SK-N-SH (cell line): ENCODE measurements around the gene NRG4. TPM values are rescaled to one million over a fixed set of nuclear protein-coding genes. Genes with fewer than 3 reads are reported as not detected.

Source experiments
- CTCF ChIA-PET: fragments of 300-600, 350-600 bp; formaldehyde crosslinking; extraction: SDS; loops from one replicate; lab custom pipeline; 2021; lab: Yijun Ruan, JAX
- POLR2A ChIA-PET: fragments of 350-600 bp; sonication (Branson Sonifier 250); formaldehyde crosslinking; extraction: SDS; loops from one replicate; lab custom pipeline; 2020; ENCODE audit warnings: antibody characterized with exemption, inconsistent platforms; lab: Yijun Ruan, JAX
- DNase-seq: peaks from one replicate; pipeline ENCODE4 v3.0.0; 2012
- H2AFZ ChIP-seq: fragments of 200-600 bp; sonication (generic); 2 replicates; pipeline ENCODE4 v1.8.1; 2016; ENCODE audit warnings: antibody characterized with exemption, mild to moderate bottlenecking, low read depth
- H3F3A ChIP-seq: fragments of 200-600 bp; sonication (generic); replicated peaks from 2 replicates; pipeline ENCODE3; 2016; ENCODE audit warnings: antibody characterized with exemption, mild to moderate bottlenecking; ENCODE audit not compliant: insufficient read depth
- H3K27ac ChIP-seq, 2 experiments: fragments of 200-500 bp in 1 of 2; fragments of 200-600 bp in 1 of 2; sonication (Bioruptor generic) in 1 of 2; sonication (generic), shearing (Covaris generic) in 1 of 2; 2 replicates each; pipeline versions ENCODE4 v1.5.1 to v1.6.1; 2014 to 2016; ENCODE audit warnings: low read depth in 2 of 2, inconsistent platforms in 1 of 2, low read length in 1 of 2, mild to moderate bottlenecking in 1 of 2, mixed read lengths in 1 of 2
- H3K27me3 ChIP-seq: fragments of 200-600 bp; sonication (generic), shearing (Covaris generic); 2 replicates; pipeline ENCODE4 v1.6.1; 2016; ENCODE audit warnings: mixed run types; ENCODE audit not compliant: insufficient read depth
- H3K36me3 ChIP-seq, 2 experiments: fragments of 200-500 bp in 1 of 2; fragments of 200-600 bp in 1 of 2; sonication (Bioruptor generic) in 1 of 2; sonication (generic) in 1 of 2; replicated peaks in 1 of 2; 2 replicates each; pipeline versions ENCODE3 to v1.5.1; 2014 to 2016; ENCODE audit warnings: low read length in 1 of 2, mild to moderate bottlenecking in 1 of 2; ENCODE audit not compliant: insufficient read depth in 2 of 2, control insufficient read depth in 1 of 2
- H3K4me1 ChIP-seq, 2 experiments: fragments of 200-500 bp in 1 of 2; fragments of 200-600 bp in 1 of 2; sonication (Bioruptor generic) in 1 of 2; sonication (generic), shearing (Covaris generic) in 1 of 2; 2 replicates each; pipeline versions ENCODE4 v1.5.1 to v1.6.1; 2014 to 2016; ENCODE audit warnings: low read depth in 1 of 2, low read length in 1 of 2, mixed run types in 1 of 2; ENCODE audit not compliant: insufficient read depth in 2 of 2, control insufficient read depth in 1 of 2
- H3K4me2 ChIP-seq: fragments of 200-600 bp; sonication (generic), shearing (Covaris generic); 2 replicates; pipeline ENCODE4 v1.6.1; 2017; ENCODE audit warnings: mixed run types
- H3K4me3 ChIP-seq, 2 experiments: fragments of 200-500 bp in 1 of 2; fragments of 200-600 bp in 1 of 2; sonication (Bioruptor generic) in 1 of 2; sonication (generic), shearing (Covaris generic) in 1 of 2; 2 replicates each; pipeline versions ENCODE4 v1.5.1 to v1.8.1; 2014 to 2016; ENCODE audit warnings: low read depth in 2 of 2, inconsistent platforms in 1 of 2, low read length in 1 of 2, mild to moderate bottlenecking in 1 of 2, mixed read lengths in 1 of 2, moderate library complexity in 1 of 2
- H3K79me2 ChIP-seq: fragments of 200-600 bp; sonication (generic); 2 replicates; pipeline ENCODE4 v1.8.1; 2017; ENCODE audit warnings: mild to moderate bottlenecking; ENCODE audit not compliant: insufficient read depth
- H3K9ac ChIP-seq: fragments of 200-600 bp; sonication (generic); 2 replicates; pipeline ENCODE4 v1.6.1; 2017; ENCODE audit warnings: mixed run types
- H3K9me2 ChIP-seq: fragments of 200-600 bp; sonication (generic); 2 replicates; pipeline ENCODE4 v1.6.1; 2017; ENCODE audit warnings: mixed run types
- H3K9me3 ChIP-seq: fragments of 200-600 bp; sonication (generic); 2 replicates; pipeline ENCODE4 v1.6.1; 2017; ENCODE audit warnings: mixed run types, mild to moderate bottlenecking, moderate library complexity
- H4K20me1 ChIP-seq: fragments of 200-600 bp; sonication (generic); 2 replicates; pipeline ENCODE4 v1.6.1; 2017; ENCODE audit warnings: mild to moderate bottlenecking, mixed run types; ENCODE audit not compliant: insufficient read depth
- ELF1 ChIP-seq: IDR thresholded peaks from 2 replicates; pipeline ENCODE4 v1.4.0; 2012
- FOSL2 ChIP-seq: IDR thresholded peaks from 2 replicates; pipeline ENCODE4 v1.4.0; 2012; ENCODE audit warnings: low read depth, mild to moderate bottlenecking, moderate library complexity, borderline replicate concordance
- FOXJ3 ChIP-seq: sonication (generic); formaldehyde crosslinking; IDR thresholded peaks from 2 replicates; pipeline ENCODE4 v1.5.1; 2020; ENCODE audit warnings: mild to moderate bottlenecking, missing genetic modification reagents
- GABPA ChIP-seq: IDR thresholded peaks from 2 replicates; pipeline ENCODE4 v1.4.0; 2012; ENCODE audit warnings: low read depth, mild to moderate bottlenecking
- MEF2A ChIP-seq: IDR thresholded peaks from 2 replicates; pipeline ENCODE4 v1.4.0; 2012; ENCODE audit warnings: low read depth, borderline replicate concordance
- NFIC ChIP-seq: IDR thresholded peaks from 2 replicates; pipeline ENCODE4 v1.4.0; 2012; ENCODE audit warnings: borderline replicate concordance
- RAD21 ChIP-seq: IDR thresholded peaks from 2 replicates; pipeline ENCODE4 v1.6.1; 2012; ENCODE audit warnings: mild to moderate bottlenecking, low read length
- RCOR1 ChIP-seq: fragments of 150-350 bp; IDR thresholded peaks from 2 replicates; pipeline ENCODE4 v1.6.1; 2017; ENCODE audit warnings: antibody characterized with exemption, low read length
- RXRA ChIP-seq: IDR thresholded peaks from 2 replicates; pipeline ENCODE4 v1.4.0; 2012; ENCODE audit warnings: low read depth, mild to moderate bottlenecking, borderline replicate concordance
- SIN3A ChIP-seq: IDR thresholded peaks from 2 replicates; pipeline ENCODE4 v1.6.1; 2012; ENCODE audit warnings: low read depth, mild to moderate bottlenecking, low read length, moderate library complexity, borderline replicate concordance
- TAF1 ChIP-seq: IDR thresholded peaks from 2 replicates; pipeline ENCODE4 v1.6.1; 2012; ENCODE audit warnings: low read depth, mild to moderate bottlenecking, low read length, moderate library complexity, borderline replicate concordance
- TEAD4 ChIP-seq: IDR thresholded peaks from 2 replicates; pipeline ENCODE4 v1.4.0; 2012; ENCODE audit warnings: mild to moderate bottlenecking, borderline replicate concordance; ENCODE audit not compliant: insufficient read depth
- YY1 ChIP-seq: IDR thresholded peaks from 2 replicates; pipeline ENCODE4 v1.4.0; 2012; ENCODE audit warnings: low read depth, mild to moderate bottlenecking
- WGBS: methylation state at CpG from one replicate; pipeline ENCODE4 v1.1.6; 2017; ENCODE audit warnings: low lambda C conversion rate; 5-methylcytosine and 5-hydroxymethylcytosine counted together
- polyA plus RNA-seq, 3 experiments: library from polyadenylated mRNA; depleted of rRNA; stranded (reverse); fragments of >200 nt; gene quantifications; 2 replicates each; pipeline ENCODE4 v1.2.3, GENCODE V29; 2012
- TF ChIP-seq, protein P1 (sequence below): IDR thresholded peaks from 2 replicates; pipeline ENCODE4 v1.4.0; 2012; ENCODE audit warnings: low read depth, borderline replicate concordance
- TF ChIP-seq, protein P2 (sequence below): fragments of 150-350 bp; IDR thresholded peaks from 2 replicates; pipeline ENCODE4 v1.6.1; 2016; ENCODE audit warnings: mild to moderate bottlenecking, low read depth, low read length

NRG4 gene
- polyA plus RNA-seq, 1 of the 3 experiments (the other 2 are of a cell fraction), result not detected

DNA sequence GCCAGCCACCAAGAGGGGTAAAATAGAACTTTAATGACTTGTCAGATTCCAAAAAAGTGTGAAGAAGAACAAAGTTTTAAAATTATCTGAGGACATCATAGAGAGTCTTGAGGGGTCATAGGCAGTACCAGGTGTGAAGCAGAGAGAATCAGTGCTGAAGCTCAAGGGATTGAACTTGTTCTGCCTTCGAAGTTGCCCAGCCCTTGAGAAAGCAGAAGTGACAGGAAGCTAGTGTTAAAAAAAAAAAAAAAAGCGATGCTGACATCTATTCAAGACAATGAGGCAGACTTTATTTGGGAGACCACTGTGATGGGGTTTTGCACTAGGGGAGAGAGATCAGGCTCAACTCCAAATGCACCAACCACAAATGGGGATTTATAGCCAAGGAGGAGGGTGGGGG lies 86.8 kb downstream of the NRG4 start (continued):
- TF ChIP-seq FOXJ3 (CRISPR knock-in tag), result no peak
- no peak for TF ChIP-seq RXRA

DNA sequence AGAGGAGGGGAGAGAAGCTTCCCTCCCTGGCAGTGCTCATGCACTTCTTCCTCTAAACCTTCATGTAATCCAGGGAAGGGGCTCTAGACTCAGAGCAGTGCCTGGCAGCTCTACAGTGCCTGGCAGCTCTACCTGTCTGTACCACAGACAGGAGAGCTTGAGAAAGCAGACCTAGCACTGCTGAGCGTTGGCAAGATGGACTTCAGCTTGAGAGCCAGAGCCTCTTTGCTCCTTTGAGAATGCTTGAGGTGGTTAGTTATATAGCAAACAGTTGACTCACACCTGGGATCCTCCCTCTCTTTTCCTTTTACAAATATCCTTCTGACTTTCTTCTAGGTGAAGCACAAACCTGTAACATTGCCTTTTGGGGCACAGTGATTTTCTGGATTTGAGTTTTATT lies 87.6 kb downstream of the NRG4 start:
- Histone ChIP-seq H2AFZ (no peak overlapping the region), H3K4me3 (no peak overlapping the region), H3K27ac (no peak overlapping the region; a peak in 1 of 4 replicates), H3K9me2 (no peaks in the 10 kb centered on the region), H3K9me3 (no peaks in the 10 kb centered on the region), H3K4me2 (no peak overlapping the region), H3K9ac (no peak overlapping the region), H4K20me1 (peaks cover 68% of the 10 kb centered on the region), H3K79me2 (peaks cover 66% of the 10 kb centered on the region), H3K36me3 (peaks cover 19 to 53% of the 10 kb centered on the region in 2 experiments), H3K4me1 (peaks cover 9 to 11% of the 10 kb centered on the region in 2 experiments; a peak in 3 of 4 replicates), H3K27me3 (no peaks in the 10 kb centered on the region), H3F3A (peaks cover 8% of the 10 kb centered on the region)
- 100% methylated on average over 1 of the region's 1 CpG for WGBS
- ChIA-PET CTCF (interaction anchor here (0.5 to 1.6 kb wide), 3 partner anchors 83 to 320 kb away, joined by 3 read pairs; no protein-coding TSS in a partner anchor), POLR2A (no interaction called here)
- TF ChIP-seq NFIC, result no peak
- no peak for TF ChIP-seq MEF2A
- TF ChIP-seq FOXJ3 (CRISPR knock-in tag), result no peak
- no peak for TF ChIP-seq GABPA
- TF ChIP-seq TEAD4, result no peak
- DNase-seq, result no peak

DNA sequence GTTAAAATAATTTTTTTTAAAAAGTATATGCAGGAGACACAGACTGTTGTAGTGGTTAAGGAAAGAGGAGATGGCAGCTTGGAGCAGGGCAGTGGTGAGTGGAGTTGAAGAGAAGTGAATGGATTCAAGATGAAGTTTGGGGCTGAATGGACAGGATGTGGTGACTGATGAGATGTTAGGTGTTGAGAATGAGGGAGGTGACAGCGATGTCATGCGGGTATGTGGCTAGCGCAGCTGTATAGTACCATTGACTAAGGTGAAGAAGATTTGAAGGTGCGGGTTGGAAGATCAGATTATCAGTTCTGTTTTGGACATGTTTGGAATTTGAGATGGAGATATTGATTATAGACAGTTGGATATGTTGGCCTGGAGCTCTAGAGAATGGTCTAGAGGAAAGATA lies 88.5 kb downstream of the NRG4 start:
- no peak for TF ChIP-seq TAF1
- Histone ChIP-seq H3K79me2 (peaks cover 69% of the 10 kb centered on the region), H4K20me1 (peaks cover 65% of the 10 kb centered on the region), H3K27me3 (no peaks in the 10 kb centered on the region), H3K9me2 (no peaks in the 10 kb centered on the region), H3F3A (peaks cover 8% of the 10 kb centered on the region), H3K9me3 (no peaks in the 10 kb centered on the region), H3K4me3 (no peak overlapping the region), H3K4me1 (peaks cover 9 to 11% of the 10 kb centered on the region in 2 experiments; a peak in 2 of 4 replicates), H3K27ac (no peak overlapping the region), H2AFZ (no peak overlapping the region), H3K9ac (no peak overlapping the region), H3K36me3 (peaks cover 16 to 48% of the 10 kb centered on the region in 2 experiments), H3K4me2 (no peak overlapping the region)
- POLR2A ChIA-PET, result no interaction called here
- CTCF ChIA-PET, result interaction anchor here (0.5 to 1.7 kb wide), 6 partner anchors 8 to 319 kb away, joined by 3 to 5 read pairs (median 4); no protein-coding TSS in a partner anchor
- DNase-seq, result no peak
- 97% methylated on average over 4 of the region's 4 CpGs for WGBS

DNA sequence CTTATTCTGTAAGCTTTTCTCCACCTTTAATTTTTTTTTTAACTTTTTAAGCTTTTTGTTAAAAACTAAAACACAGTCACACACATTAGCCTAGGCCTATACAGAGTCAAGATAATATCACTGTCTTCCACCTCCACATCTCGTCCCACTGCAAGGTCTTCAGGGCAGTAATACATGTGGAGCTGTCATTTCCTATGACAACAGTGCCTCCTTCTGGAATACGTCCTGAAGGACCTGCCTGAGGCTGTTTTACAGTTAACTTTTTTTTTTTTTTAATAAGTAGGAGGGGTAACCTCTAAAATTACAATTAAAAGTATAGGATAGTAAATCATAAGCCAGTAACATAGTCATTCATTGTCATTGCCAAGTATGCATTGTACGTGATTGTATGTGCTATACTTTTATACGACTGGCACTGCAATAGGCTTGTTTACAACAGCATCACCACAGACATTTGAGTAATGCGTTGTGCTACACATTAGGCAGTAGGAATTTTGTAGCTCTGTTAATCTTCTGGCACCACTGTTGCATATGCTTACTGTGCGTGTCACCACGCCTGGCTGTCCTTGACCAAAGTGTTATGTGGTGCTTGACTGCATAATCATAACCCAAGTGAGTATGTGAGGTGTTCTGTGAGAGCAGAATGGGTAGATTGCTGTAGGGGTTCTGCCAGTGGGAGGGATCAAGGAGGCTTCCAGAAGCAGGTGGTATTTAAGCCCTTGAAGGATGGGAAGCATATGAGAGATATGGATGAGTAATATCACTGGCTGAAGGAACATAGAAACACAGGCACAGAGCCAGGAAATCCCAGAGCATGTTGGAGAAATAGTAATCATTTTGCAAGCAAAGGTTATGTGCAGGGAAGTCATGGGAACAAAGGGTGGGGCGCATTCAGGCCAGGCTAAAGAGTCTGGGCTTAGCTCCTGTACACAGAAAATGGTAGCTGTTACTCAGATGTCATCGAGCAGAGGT lies 90.2 kb downstream of the NRG4 start:
- H2AFZ ChIP-seq, result no peak overlapping the region
- peaks cover 51% of the 10 kb centered on the region for H4K20me1 ChIP-seq
- H3K4me2 ChIP-seq, result no peak overlapping the region
- peaks cover 9 to 11% of the 10 kb centered on the region in 2 experiments; a peak in 2 of 4 replicates for H3K4me1 ChIP-seq
- H3K9me2 ChIP-seq, result no peaks in the 10 kb centered on the region
- H3K79me2 ChIP-seq, result peaks cover 76% of the 10 kb centered on the region
- no peak for DNase-seq
- H3K4me3 ChIP-seq, result no peak overlapping the region
- no peak overlapping the region for H3K9ac ChIP-seq
- WGBS, result 88% methylated on average over 9 of the region's 9 CpGs
- POLR2A ChIA-PET, result interaction anchor here (0.7 kb wide), 1 partner anchor 233 kb away, joined by 4 read pairs; no protein-coding TSS in a partner anchor
- no peak overlapping the region for H3K27ac ChIP-seq
- CTCF ChIA-PET, result interaction anchor here (0.9 to 4.4 kb wide), 12 partner anchors 7 to 226 kb away, joined by 3 to 22 read pairs (median 5); no protein-coding TSS in a partner anchor
- H3K36me3 ChIP-seq, result peaks cover 30 to 54% of the 10 kb centered on the region in 2 experiments
- no peaks in the 10 kb centered on the region for H3K27me3 ChIP-seq
- H3K9me3 ChIP-seq, result no peaks in the 10 kb centered on the region
- H3F3A ChIP-seq, result peaks cover 8% of the 10 kb centered on the region
- TF ChIP-seq YY1 (no peak), NFIC (peak; percentile 20; the same call in 1 of the 2 replicates), ELF1 (no peak), RCOR1 (no peak), FOSL2 (peak; percentile 15; the same call in 1 of the 2 replicates), MEF2A (no peak), RAD21 (peak; percentile 56), SIN3A (peak; percentile 64; the same call in 1 of the 2 replicates)
- TF ChIP-seq, protein P1, sequence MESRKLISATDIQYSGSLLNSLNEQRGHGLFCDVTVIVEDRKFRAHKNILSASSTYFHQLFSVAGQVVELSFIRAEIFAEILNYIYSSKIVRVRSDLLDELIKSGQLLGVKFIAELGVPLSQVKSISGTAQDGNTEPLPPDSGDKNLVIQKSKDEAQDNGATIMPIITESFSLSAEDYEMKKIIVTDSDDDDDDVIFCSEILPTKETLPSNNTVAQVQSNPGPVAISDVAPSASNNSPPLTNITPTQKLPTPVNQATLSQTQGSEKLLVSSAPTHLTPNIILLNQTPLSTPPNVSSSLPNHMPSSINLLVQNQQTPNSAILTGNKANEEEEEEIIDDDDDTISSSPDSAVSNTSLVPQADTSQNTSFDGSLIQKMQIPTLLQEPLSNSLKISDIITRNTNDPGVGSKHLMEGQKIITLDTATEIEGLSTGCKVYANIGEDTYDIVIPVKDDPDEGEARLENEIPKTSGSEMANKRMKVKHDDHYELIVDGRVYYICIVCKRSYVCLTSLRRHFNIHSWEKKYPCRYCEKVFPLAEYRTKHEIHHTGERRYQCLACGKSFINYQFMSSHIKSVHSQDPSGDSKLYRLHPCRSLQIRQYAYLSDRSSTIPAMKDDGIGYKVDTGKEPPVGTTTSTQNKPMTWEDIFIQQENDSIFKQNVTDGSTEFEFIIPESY, result no peak
- TF ChIP-seq, protein P2, sequence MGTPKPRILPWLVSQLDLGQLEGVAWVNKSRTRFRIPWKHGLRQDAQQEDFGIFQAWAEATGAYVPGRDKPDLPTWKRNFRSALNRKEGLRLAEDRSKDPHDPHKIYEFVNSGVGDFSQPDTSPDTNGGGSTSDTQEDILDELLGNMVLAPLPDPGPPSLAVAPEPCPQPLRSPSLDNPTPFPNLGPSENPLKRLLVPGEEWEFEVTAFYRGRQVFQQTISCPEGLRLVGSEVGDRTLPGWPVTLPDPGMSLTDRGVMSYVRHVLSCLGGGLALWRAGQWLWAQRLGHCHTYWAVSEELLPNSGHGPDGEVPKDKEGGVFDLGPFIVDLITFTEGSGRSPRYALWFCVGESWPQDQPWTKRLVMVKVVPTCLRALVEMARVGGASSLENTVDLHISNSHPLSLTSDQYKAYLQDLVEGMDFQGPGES, result no peak
